A549 (cell line): ENCODE results near the gene MIPOL1. TPM values are rescaled to one million over a fixed set of nuclear protein-coding genes. Genes with fewer than 3 reads are reported as not detected.

Experiments
- ATAC-seq, 2 experiments: fragments of 200-7000 bp in 1 of 2; fragments of >200 bp in 1 of 2; cut with Nextera tagmentation in 1 of 2; cut with Tn5 transposase in 1 of 2; 3 replicates each; pipeline versions ENCODE4 v1.8.0 to v1.9.1; 2018 to 2020; ENCODE audit warnings: mild to moderate bottlenecking in 1 of 2, moderate library complexity in 1 of 2
- CTCF ChIA-PET: fragments of 300-600 bp; sonication (Branson Sonifier 250); formaldehyde crosslinking; extraction: SDS; loops from one replicate; lab custom pipeline; 2021; ENCODE audit warnings: antibody characterized with exemption, inconsistent platforms; lab: Yijun Ruan, JAX
- POLR2A ChIA-PET: fragments of 350-600 bp; formaldehyde crosslinking; extraction: SDS; loops from one replicate; lab custom pipeline; 2021; ENCODE audit warnings: antibody characterized with exemption, inconsistent platforms; lab: Yijun Ruan, JAX
- DNase-seq, 2 experiments: peaks; one replicate each; pipeline versions ENCODE4 v3.0.0 to v3.0.0-alpha.2; 2011 to 2016; ENCODE audit warnings: low read depth in 1 of 2, low spot score in 1 of 2
- FAIRE-seq: peaks from 2 replicates; lab custom pipeline; 2011; peaks lifted over from hg19 to GRCh38; lab: Jason Lieb, UNC
- H3K27ac ChIP-seq, 2 experiments: fragments of >200 bp; sonication (Bioruptor Twin); formaldehyde crosslinking; 3 replicates each; pipeline ENCODE4 v1.5.1; 2016 to 2017
- H3K4me1 ChIP-seq: fragments of >200 bp; sonication (Bioruptor Twin); formaldehyde crosslinking; 3 replicates; pipeline ENCODE4 v1.6.1; 2016
- H3K4me2 ChIP-seq: fragments of >200 bp; sonication (Bioruptor Twin); formaldehyde crosslinking; 3 replicates; pipeline ENCODE4 v1.6.1; 2016
- H3K4me3 ChIP-seq: fragments of >200 bp; sonication (Bioruptor Twin); formaldehyde crosslinking; 3 replicates; pipeline ENCODE4 v1.5.1; 2016
- H3K9me3 ChIP-seq: fragments of >200 bp; sonication (Bioruptor Twin); formaldehyde crosslinking; 3 replicates; pipeline ENCODE4 v1.6.1; 2016
- CEBPB ChIP-seq, 2 experiments: fragments of >200 bp in 1 of 2; sonication (Bioruptor Twin) in 1 of 2; formaldehyde crosslinking in 1 of 2; IDR thresholded peaks; 2 replicates each; pipeline ENCODE4 v1.6.1; 2012 to 2016
- CTCF ChIP-seq: fragments of >200 bp; sonication (Bioruptor Twin); formaldehyde crosslinking; IDR thresholded peaks from 3 replicates; pipeline ENCODE4 v1.5.1; 2016
- ESRRA ChIP-seq: fragments of 150-350 bp; IDR thresholded peaks from 2 replicates; pipeline ENCODE4 v1.6.1; 2014; ENCODE audit warnings: mild to moderate bottlenecking, low read length, borderline replicate concordance
- HEYL ChIP-seq: fragments of 250-450 bp; sonication (Bioruptor Pico); IDR thresholded peaks from 2 replicates; pipeline ENCODE4 v1.8.0; 2021; ENCODE audit warnings: mild to moderate bottlenecking, moderate library complexity
- HMGXB4 ChIP-seq: fragments of 250-450 bp; sonication (Bioruptor Pico); IDR thresholded peaks from 2 replicates; pipeline ENCODE4 v1.5.0; 2021; ENCODE audit warnings: mild to moderate bottlenecking, moderate library complexity, borderline replicate concordance
- HOXB13 ChIP-seq: fragments of 250-450 bp; sonication (Bioruptor Pico); IDR thresholded peaks from 2 replicates; pipeline ENCODE4 v1.5.0; 2020; ENCODE audit warnings: low read depth, mild to moderate bottlenecking, moderate library complexity
- JUN ChIP-seq, 2 experiments: fragments of >200 bp; sonication (Bioruptor Twin); formaldehyde crosslinking; IDR thresholded peaks; 2 replicates in 1 of 2; 3 replicates in 1 of 2; pipeline ENCODE4 v1.6.1; 2016 to 2017
- JUNB ChIP-seq: fragments of >200 bp; sonication (Bioruptor Twin); formaldehyde crosslinking; IDR thresholded peaks from 2 replicates; pipeline ENCODE4 v1.6.1; 2016
- KDM1A ChIP-seq: fragments of 200-600 bp; sonication (generic); IDR thresholded peaks from 2 replicates; pipeline ENCODE4 v1.6.1; 2016; ENCODE audit warnings: low read depth, mild to moderate bottlenecking
- MAZ ChIP-seq: fragments of 150-350 bp; IDR thresholded peaks from 2 replicates; pipeline ENCODE4 v1.6.1; 2014; ENCODE audit warnings: antibody characterized with exemption, low read depth, low read length, borderline replicate concordance
- NFE2L2 ChIP-seq: fragments of 150-350 bp; conservative IDR thresholded peaks from 2 replicates; pipeline ENCODE4 v1.6.1; 2014; ENCODE audit warnings: low read length
- PBX3 ChIP-seq: IDR thresholded peaks from 2 replicates; pipeline ENCODE4 v1.6.1; 2012
- RAD21 ChIP-seq, 2 experiments: fragments of >200 bp in 1 of 2; sonication (Bioruptor Twin) in 1 of 2; formaldehyde crosslinking in 1 of 2; IDR thresholded peaks in 1 of 2; conservative IDR thresholded peaks in 1 of 2; 2 replicates in 1 of 2; 3 replicates in 1 of 2; pipeline ENCODE4 v1.6.1; 2012 to 2018; ENCODE audit warnings: inconsistent platforms in 1 of 2
- REST ChIP-seq: fragments of 200-600 bp; sonication (generic); IDR thresholded peaks from 2 replicates; pipeline ENCODE4 v1.6.1; 2016; ENCODE audit warnings: antibody characterized with exemption, mild to moderate bottlenecking, moderate library complexity
- RNF2 ChIP-seq: fragments of 200-600 bp; sonication (generic); IDR thresholded peaks from 2 replicates; pipeline ENCODE4 v1.6.1; 2016; ENCODE audit warnings: low read depth, mild to moderate bottlenecking, antibody characterized with exemption, moderate library complexity, borderline replicate concordance
- SMC3 ChIP-seq: fragments of >200 bp; sonication (Bioruptor Twin); formaldehyde crosslinking; IDR thresholded peaks from 3 replicates; pipeline ENCODE4 v1.6.1; 2018; ENCODE audit warnings: inconsistent platforms
- SREBF2 ChIP-seq: fragments of 450-650 bp; IDR thresholded peaks from 2 replicates; pipeline ENCODE4 v1.6.1; 2014; ENCODE audit warnings: mild to moderate bottlenecking, moderate library complexity
- TFCP2L1 ChIP-seq: fragments of 250-450 bp; sonication (Bioruptor Pico); IDR thresholded peaks from 2 replicates; pipeline ENCODE4 v1.5.0; 2021; ENCODE audit warnings: mild to moderate bottlenecking
- USF2 ChIP-seq: fragments of 450-650 bp; IDR thresholded peaks from 2 replicates; pipeline ENCODE4 v1.6.1; 2014; ENCODE audit warnings: antibody characterized with exemption
- ZFP36 ChIP-seq: fragments of 450-650 bp; IDR thresholded peaks from 2 replicates; pipeline ENCODE4 v1.6.1; 2014; ENCODE audit warnings: borderline replicate concordance; ENCODE audit not compliant: partially characterized antibody
- ZSCAN20 ChIP-seq: fragments of 250-450 bp; sonication (Bioruptor Pico); IDR thresholded peaks from 2 replicates; pipeline ENCODE4 v1.8.0; 2022; ENCODE audit warnings: mild to moderate bottlenecking, moderate library complexity
- WGBS: methylation state at CpG from one replicate; pipeline ENCODE4 v1.1.6; 2017; ENCODE audit errors: missing lambda C conversion rate; 5-methylcytosine and 5-hydroxymethylcytosine counted together
- polyA plus RNA-seq, 4 experiments: library from polyadenylated mRNA; depleted of rRNA in 3 of 4; stranded (reverse); fragments of >200 nt; fragmentation: RNase III in 1 of 4; extraction: RNeasy Plus Mini Kit Qiagen cat#74134 plus additional on column Dnase treatment in 1 of 4; gene quantifications; 2 replicates in 3 of 4; 3 replicates in 1 of 4; pipeline ENCODE4 v1.2.3, GENCODE V29; 2011 to 2017

Gene MIPOL1
- polyA plus RNA-seq, 2 of the 4 experiments (the other 2 are of a cell fraction), result 5.2 to 13.4 TPM

GRCh38 chr14:37197421-37198272 lies at the start of gene MIPOL1 (continued):
- TF ChIP-seq JUN (IDR thresholded peaks at IDR 0.05) (peak; percentile 69 to 79; a peak in 3 of 5 replicates), PBX3 (no peak), HOXB13 (CRISPR knock-in tag) (no peak), USF2 (no peak), MAZ (no peak), HEYL (CRISPR knock-in tag) (no peak), REST (no peak)
- TF ChIP-seq, all 56 proteins: peak for 9

GRCh38 chr14:37150414-37150813 lies 47.3 kb upstream of the MIPOL1 start:
- TF ChIP-seq CTCF (peak; percentile 82), SREBF2 (no peak), ESRRA (no peak), RAD21 (conservative IDR thresholded peaks at IDR 0.05 in 1 of 2, IDR thresholded peaks at IDR 0.05 in 1 of 2) (peak; percentile 75 to 81), NFE2L2 (no peak), CEBPB (IDR thresholded peaks at IDR 0.05) (no peak), JUN (IDR thresholded peaks at IDR 0.05) (no peak), RNF2 (no peak), KDM1A (no peak), JUNB (no peak), ZSCAN20 (CRISPR knock-in tag) (no peak), TFCP2L1 (CRISPR knock-in tag) (no peak), SMC3 (peak; percentile 53), HMGXB4 (no peak), ZFP36 (no peak)
- peak; percentile 44 to 50 for DNase-seq
- POLR2A ChIA-PET, result no interaction called here
- no peak overlapping the region for H3K4me3 ChIP-seq
- H3K4me1 ChIP-seq, result no peaks in the 10 kb centered on the region
- WGBS, result 5% methylated on average over 3 of the region's 3 CpGs
- peak; percentile 32 for FAIRE-seq
- peaks cover 1% of the 10 kb centered on the region; the same call in 1 of the 3 replicates for H3K9me3 ChIP-seq
- ATAC-seq, result peak; percentile 82 to 91; a peak in 5 of 6 replicates
- H3K4me2 ChIP-seq, result peak overlapping the region; percentile 21; the same call in 1 of the 3 replicates
- CTCF ChIA-PET, result interaction anchor here (0.6 to 5.4 kb wide), 58 partner anchors 10 to 776 kb away, joined by 3 to 130 read pairs (median 4); partner anchors contain the start of genes MIPOL1, PAX9 and SLC25A21
- H3K27ac ChIP-seq, result no peak overlapping the region
